Activated CD8-positive, alpha-beta T cell treated with anti-CD3 and anti-CD28 coated beads for 36 hours (primary cell): ENCODE data around the gene CDKAL1. TPM values are rescaled to one million over a fixed set of nuclear protein-coding genes. Genes with fewer than 3 reads are reported as not detected.

ENCODE experiments used
- ATAC-seq: fragments of 200-7000 bp; cut with Tn5 transposase; one replicate; pipeline ENCODE4 v1.10.0; 2021; ENCODE audit warnings: mild to moderate bottlenecking, moderate library complexity
- CTCF ChIA-PET: fragments of 350-600 bp; sonication (Branson Sonifier 250); formaldehyde crosslinking; loops from one replicate; lab custom pipeline; 2021; ENCODE audit warnings: antibody characterized with exemption; lab: Charles Lee
- POLR2A ChIA-PET: fragments of 350-600 bp; sonication (Branson Sonifier 250); formaldehyde crosslinking; loops from one replicate; lab custom pipeline; 2021; ENCODE audit warnings: antibody characterized with exemption; lab: Charles Lee
- DNase-seq: peaks from one replicate; pipeline ENCODE4 v3.0.0-alpha.2; 2020
- H3K27ac Mint-ChIP-seq: one replicate; pipeline ENCODE4 v1.8.0; 2021; ENCODE audit warnings: mild to moderate bottlenecking, mixed read lengths
- H3K27me3 Mint-ChIP-seq: one replicate; pipeline ENCODE4 v1.8.0; 2021; ENCODE audit warnings: mixed read lengths
- H3K36me3 Mint-ChIP-seq: one replicate; pipeline ENCODE4 v1.8.0; 2021; ENCODE audit warnings: low read depth, mixed read lengths
- H3K4me1 Mint-ChIP-seq: one replicate; pipeline ENCODE4 v1.8.0; 2021; ENCODE audit warnings: low read depth, mixed read lengths
- H3K4me3 Mint-ChIP-seq: one replicate; pipeline ENCODE4 v1.8.0; 2021; ENCODE audit warnings: mild to moderate bottlenecking, moderate library complexity, mixed read lengths
- H3K9me3 Mint-ChIP-seq: one replicate; pipeline ENCODE4 v1.8.0; 2021; ENCODE audit warnings: mixed read lengths
- CTCF ChIP-seq: fragments of 200-600 bp; IDR thresholded peaks from one replicate; pipeline ENCODE4 v1.8.0; 2022; ENCODE audit warnings: antibody characterized with exemption, mild to moderate bottlenecking
- intact Hi-C: fragments of 100-400 bp; cut with micrococcal nuclease; formaldehyde crosslinking; loops from one replicate; pipeline ENCODE4 v1.10.0; 2022
- total RNA-seq, 2 experiments: library from RNA; stranded (reverse); gene quantifications; one replicate each; pipeline ENCODE4 v1.2.3, GENCODE V29; 2021

CDKAL1 gene
- total RNA-seq, 2 experiments from 2014 or later: 21.6 to 23.6 TPM

- Mint-ChIP-seq H3K9me3 (peaks cover 2% of the 10 kb centered on the region), H3K4me3 (no peak overlapping the region), H3K27ac (no peak overlapping the region), H3K4me1 (peaks cover 28% of the 10 kb centered on the region), H3K36me3 (peaks cover 6% of the 10 kb centered on the region), H3K27me3 (no peaks in the 10 kb centered on the region)
- no peak for ATAC-seq
- no peak for TF ChIP-seq CTCF
- DNase-seq: no peak
- ChIA-PET POLR2A (no interaction called here), CTCF (interaction anchor here (1.4 kb wide), 1 partner anchor 56 kb away, joined by 5 read pairs; no protein-coding TSS in a partner anchor)
- intact Hi-C loops: no loop called here
Observed at GRCh38 chr6:20620043-20620442, 85.8 kb downstream of the CDKAL1 start.

- no peak for TF ChIP-seq CTCF
- POLR2A ChIA-PET: no interaction called here
- Mint-ChIP-seq H3K36me3 (peaks cover 1% of the 10 kb centered on the region), H3K9me3 (no peaks in the 10 kb centered on the region), H3K27ac (no peak overlapping the region), H3K27me3 (no peaks in the 10 kb centered on the region), H3K4me1 (peaks cover 28% of the 10 kb centered on the region), H3K4me3 (no peak overlapping the region)
- ATAC-seq: no peak
- intact Hi-C loops: no loop called here
- no peak for DNase-seq
- CTCF ChIA-PET: no interaction called here
Observed at GRCh38 chr6:20623761-20624160, 89.5 kb downstream of the CDKAL1 start.

GRCh38 chr6:20626165-20626564 is 91.9 kb downstream of the CDKAL1 start:
- intact Hi-C loops: no loop called here
- no peak for ATAC-seq
- H3K27me3 Mint-ChIP-seq: no peaks in the 10 kb centered on the region
- no peak for TF ChIP-seq CTCF
- no peak overlapping the region for H3K4me3 Mint-ChIP-seq
- ChIA-PET POLR2A (no interaction called here), CTCF (no interaction called here)
- peaks cover 7% of the 10 kb centered on the region for H3K36me3 Mint-ChIP-seq
- no peaks in the 10 kb centered on the region for H3K9me3 Mint-ChIP-seq
- no peak for DNase-seq
- H3K27ac Mint-ChIP-seq: no peak overlapping the region
- peaks cover 40% of the 10 kb centered on the region for H3K4me1 Mint-ChIP-seq

- peaks cover 13% of the 10 kb centered on the region for H3K36me3 Mint-ChIP-seq
- H3K9me3 Mint-ChIP-seq: no peaks in the 10 kb centered on the region
- H3K27me3 Mint-ChIP-seq: no peaks in the 10 kb centered on the region
- ChIA-PET CTCF (no interaction called here), POLR2A (no interaction called here)
- ATAC-seq: no peak
- DNase-seq: no peak
- no peak for TF ChIP-seq CTCF
- intact Hi-C loops: no loop called here
- peaks cover 42% of the 10 kb centered on the region for H3K4me1 Mint-ChIP-seq
- H3K4me3 Mint-ChIP-seq: no peak overlapping the region
- H3K27ac Mint-ChIP-seq: no peak overlapping the region
Observed at GRCh38 chr6:20629509-20629908, 95.3 kb downstream of the CDKAL1 start.

GRCh38 chr6:20630136-20630535 is 95.9 kb downstream of the CDKAL1 start:
- peaks cover 13% of the 10 kb centered on the region for H3K36me3 Mint-ChIP-seq
- H3K4me3 Mint-ChIP-seq: no peak overlapping the region
- no peak for DNase-seq
- CTCF ChIA-PET: no interaction called here
- POLR2A ChIA-PET: no interaction called here
- H3K4me1 Mint-ChIP-seq: peaks cover 38% of the 10 kb centered on the region
- no peak for TF ChIP-seq CTCF
- no peak for ATAC-seq
- H3K9me3 Mint-ChIP-seq: no peaks in the 10 kb centered on the region
- no peaks in the 10 kb centered on the region for H3K27me3 Mint-ChIP-seq
- no peak overlapping the region for H3K27ac Mint-ChIP-seq
- intact Hi-C loops: no loop called here
